GM18951 (cell line): ENCODE results near the gene NLRP8.
"Not testable (repeated sequence)": the region's sequence is repeated elsewhere in the genome, so short reads cannot be mapped to it uniquely, and the experiment has no call there.

Experiments
- POLR2A ChIP-seq: IDR thresholded peaks from 4 replicates; pipeline ENCODE4 v1.6.1; 2011; ENCODE audit warnings: mild to moderate bottlenecking; ENCODE audit not compliant: insufficient read length, insufficient read depth; ENCODE audit errors: extremely low read depth
- in situ Hi-C: fragments of 300-500 bp; cut with MboI; formaldehyde crosslinking; loops from one replicate; pipeline ENCODE4 v1.12.0; 2022; ENCODE audit warnings: low sequenced_read_pairs, mixed read lengths, inconsistent platforms; ENCODE audit not compliant: unreplicated experiment

NLRP8 gene

DNA sequence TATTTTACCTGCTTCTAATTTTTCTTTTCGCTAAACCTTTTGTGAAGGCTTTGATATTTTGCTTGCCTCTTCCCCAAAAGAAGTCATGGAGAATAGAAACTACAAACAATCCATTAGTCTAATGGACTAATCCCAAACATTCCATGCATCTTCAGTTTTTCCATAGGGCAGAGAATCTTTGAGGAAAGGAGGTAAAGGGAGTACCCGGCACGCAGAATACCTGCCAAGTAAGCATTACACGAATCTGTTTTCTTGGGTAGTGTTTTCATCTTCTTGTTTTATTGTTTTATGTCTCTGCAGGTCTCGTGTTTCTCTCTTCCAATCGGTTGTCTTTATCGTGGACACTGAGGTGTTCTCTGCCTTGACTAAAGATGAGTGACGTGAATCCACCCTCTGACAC, at the start of gene NLRP8:
TSS of gene NLRP8 (plus strand) at position 301 of the 400 bp plus-strand sequence.
- TF ChIP-seq POLR2A, result no peak

DNA sequence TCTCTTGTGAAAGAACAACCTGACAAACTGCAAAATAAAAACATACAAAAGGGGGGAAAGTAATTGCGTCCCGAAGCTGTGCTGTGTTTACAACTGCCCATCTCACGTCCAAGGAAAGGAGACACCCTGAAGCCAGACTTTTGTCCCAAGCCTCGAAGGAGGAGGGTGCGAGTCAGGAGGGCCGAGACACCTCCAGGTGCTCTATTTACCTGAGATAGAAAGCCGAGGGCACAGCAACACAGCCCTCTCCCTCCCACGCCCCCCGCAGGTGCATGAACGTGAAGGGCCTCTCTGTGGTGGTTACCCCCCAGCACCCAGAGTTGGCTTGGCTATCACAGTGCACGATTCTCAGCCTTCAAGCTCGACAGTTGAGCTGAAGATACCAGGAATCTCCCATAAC, 48.7 kb upstream of the NLRP8 start:
- in situ Hi-C loops, result no loop called here
- TF ChIP-seq POLR2A, result no peak

More for the DNA sequence above, at the start of gene NLRP8:
- in situ Hi-C loops, result no loop called here

DNA sequence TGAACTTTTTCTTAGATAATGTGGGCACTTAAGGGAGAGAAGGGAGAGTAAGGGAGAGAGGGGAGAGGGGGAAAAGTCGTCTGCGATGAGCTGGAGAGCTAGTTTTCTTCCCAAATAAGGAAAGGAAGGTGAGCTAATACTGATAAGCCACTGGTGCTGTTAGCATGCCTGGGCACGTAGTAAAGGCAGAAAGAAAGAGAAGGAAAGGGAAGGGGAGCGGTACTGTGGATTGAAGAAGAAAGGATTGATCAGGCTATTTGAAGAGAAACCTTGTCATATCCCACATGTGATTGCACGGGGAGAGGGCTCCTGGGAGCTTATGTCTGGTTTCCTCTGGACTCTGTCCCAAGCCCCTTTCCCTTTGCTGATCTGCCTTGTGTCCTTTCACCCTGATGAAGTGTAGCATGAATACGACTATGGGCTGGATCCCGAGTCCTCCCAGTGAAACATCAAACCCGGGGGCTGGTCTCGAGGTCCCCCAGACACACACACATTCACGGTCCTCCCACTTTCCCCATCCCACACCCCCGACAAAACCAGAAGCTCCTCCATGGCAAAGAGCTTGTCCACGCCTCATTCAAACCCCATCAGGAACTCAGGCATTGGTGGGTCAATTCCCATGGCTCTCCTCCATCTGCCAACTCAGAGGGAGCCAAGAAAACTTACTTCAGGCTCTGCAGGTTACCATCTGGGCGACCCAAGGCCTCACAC, 46.1 kb upstream of the NLRP8 start:
- in situ Hi-C loops, result no loop called here

DNA sequence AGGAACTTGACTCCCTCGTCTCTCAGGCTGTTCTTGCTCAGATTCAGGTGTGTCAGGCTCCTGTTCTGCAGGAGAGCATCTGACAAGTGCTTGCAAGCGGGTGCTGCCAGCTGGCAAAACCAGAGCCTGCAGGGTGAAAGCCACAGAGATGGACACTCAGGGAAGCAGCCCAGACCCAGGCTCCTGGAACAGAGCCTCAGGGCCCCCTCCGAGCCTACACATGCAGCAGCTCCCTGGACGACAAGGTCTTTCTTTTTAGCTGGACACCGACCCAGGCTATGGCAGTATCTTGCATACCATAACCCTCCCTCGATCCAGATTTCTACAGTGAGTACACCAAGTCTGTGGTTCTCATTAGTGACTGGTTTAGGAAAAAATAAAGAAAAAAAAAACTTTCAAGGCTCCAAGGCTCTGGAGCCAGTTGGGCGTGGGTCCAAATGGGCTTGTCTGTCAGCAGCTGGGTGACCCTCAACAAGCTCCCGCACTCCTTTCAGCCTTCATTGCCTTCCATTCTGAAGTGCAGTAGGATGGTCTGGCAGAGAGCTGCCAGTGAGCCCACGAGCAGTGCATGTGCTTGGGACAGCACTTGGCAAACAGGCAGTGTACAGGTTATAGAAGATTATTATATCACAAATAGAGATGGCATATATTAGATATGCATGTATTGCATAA, 45.4 kb upstream of the NLRP8 start:
- no peak for TF ChIP-seq POLR2A
- in situ Hi-C loops, result no loop called here

More for the DNA sequence above, 46.1 kb upstream of the NLRP8 start:
- no peak for TF ChIP-seq POLR2A

DNA sequence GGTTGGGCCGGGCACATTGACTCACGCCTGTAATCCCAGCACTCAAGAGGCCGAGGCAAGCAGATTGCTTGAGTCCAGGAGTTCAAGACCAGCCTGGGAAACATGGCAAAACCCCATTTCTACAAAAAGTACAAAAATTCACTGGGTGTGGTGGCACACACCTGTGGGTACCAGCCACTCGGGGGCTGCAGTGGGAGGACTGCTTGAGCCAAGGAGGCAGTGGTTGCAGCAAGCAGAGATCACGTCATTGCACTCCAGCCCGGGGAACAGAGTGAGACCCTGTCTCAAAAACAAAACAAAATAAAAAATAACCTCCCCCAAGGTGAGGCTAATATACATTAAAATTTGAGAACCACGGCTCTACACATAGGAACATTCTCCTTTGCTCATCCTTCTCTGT, 40.3 kb upstream of the NLRP8 start:
- no peak for TF ChIP-seq POLR2A
- in situ Hi-C loops, result no loop called here

DNA sequence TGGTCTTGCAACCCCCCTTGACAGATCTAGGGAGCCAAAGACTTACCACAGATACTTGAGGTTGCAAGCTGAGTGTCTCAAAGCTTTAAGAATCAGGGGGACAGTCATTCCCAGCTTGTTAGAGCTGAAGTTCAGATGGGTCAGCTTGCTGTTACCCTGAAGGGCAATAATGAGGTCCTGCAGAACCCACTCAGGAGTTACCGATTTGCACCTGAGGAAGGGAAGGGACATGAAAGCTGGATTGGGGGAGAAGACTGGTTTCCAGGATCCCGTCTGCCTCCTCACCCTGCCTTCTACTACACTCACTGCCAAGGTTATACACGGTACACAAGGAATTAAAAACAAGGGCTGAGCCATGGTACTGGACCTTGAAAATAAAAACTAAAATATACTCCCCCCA, 39.9 kb upstream of the NLRP8 start:
- in situ Hi-C loops, result no loop called here

DNA sequence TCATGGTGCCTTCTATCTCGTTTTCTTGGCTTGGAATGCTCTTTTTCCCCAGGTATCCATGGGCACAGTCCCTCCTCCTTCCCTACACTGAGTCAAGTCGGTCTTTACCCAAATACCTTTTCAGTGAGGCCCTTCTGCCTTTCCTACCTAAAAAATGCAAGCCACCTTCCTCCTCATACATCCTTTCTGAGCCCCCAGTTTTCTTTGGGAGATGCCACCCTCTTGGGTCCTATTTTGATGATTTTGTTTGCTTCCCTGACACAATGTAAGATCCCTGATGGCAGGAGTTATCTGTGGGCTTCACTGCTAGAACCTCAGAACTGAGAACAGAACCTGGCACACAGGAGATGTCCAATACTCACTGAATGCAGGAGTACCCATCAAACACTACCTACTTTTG, 37.8 kb upstream of the NLRP8 start:
- in situ Hi-C loops, result no loop called here
- no peak for TF ChIP-seq POLR2A

More for the DNA sequence above, 39.9 kb upstream of the NLRP8 start:
- TF ChIP-seq POLR2A, result no peak

DNA sequence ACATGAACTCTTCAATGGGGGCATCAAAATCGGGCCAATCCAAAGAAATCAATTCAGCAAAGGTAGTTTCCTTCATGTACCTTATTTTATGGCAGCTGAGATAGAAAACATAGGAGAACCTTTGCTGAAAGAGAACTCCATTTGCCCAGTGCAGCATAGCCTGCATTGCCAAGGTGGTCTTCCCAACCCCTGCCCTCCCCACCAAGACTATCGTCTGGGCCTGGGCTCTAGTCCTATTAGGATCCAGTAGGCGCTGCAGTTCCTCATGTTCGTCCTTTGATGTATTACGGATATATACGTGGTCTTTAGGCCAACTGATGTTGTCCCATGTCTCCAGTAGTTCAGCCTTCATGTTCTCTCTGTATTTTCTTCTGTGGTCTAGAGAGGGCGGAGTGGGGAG, 34.7 kb upstream of the NLRP8 start:
- TF ChIP-seq POLR2A, result no peak
- in situ Hi-C loops, result no loop called here

DNA sequence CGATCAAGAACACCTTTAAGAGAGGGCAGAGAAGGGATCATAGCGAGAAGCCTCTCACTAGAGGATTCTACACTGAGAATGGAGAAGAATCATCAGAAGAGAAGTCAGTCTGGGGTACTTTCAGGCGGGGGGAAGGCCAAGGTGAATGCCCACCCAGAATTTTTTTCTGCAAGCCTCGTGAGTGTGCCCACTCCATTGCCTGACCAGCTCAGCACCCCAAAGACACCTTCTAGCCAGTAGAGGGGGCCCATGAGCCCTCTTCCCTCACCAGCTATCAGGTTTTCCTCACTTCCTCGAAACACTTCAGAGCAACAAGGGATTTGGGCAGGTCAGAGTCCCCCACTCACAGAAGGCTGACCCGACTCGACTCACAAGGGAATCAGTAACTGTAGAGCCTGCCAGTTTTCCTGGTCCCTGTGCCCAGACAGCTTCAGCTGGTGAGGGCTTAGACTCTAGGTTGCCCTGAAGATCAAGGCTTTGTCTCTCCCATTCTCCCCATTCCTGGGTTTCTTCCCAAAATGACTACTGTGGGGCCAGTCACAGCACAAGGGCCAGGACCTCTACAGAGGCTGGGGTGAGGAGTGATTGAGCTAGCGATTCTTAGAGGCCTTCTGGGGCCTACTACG, 33.9 kb upstream of the NLRP8 start:
- in situ Hi-C loops, result no loop called here

DNA sequence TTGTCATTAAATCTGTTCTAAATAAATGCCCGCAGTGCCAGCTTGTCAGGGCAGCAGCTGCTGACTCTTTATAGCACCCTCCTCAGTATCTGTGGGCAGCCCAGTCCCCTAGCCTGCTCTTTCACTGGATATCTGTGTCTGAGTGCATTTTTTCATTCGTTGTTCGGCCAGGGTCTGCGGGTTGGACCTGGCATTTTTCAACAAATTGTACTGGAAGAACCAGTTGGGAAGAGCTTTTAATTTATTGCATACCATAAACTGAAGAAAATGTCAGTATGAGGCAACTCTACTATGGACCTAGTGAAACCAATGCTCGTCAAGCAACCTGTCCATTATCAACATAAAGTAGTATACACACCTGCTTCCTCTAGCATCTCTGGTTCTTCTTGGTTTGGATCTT, 24.1 kb upstream of the NLRP8 start:
- no peak for TF ChIP-seq POLR2A
- in situ Hi-C loops, result no loop called here

More for the DNA sequence above, 33.9 kb upstream of the NLRP8 start:
- no peak for TF ChIP-seq POLR2A

DNA sequence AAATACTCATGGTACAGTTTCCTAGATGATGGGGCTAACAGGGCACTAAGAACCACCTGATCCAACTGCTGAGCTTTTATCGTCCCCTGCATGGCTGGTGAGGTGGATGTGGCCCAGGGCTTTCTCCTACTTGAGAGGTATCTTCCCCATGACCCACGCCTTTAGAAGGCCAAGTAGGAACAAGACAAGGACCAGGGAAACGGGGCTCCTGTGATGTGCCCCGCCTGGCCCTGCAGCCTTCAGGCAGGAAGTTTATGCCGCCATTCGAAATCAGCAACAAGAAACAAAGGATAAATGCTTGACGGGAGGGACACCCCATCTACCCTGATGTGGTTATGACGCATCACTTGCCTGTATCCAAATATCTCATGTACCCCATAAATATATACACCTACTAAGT, 19.6 kb upstream of the NLRP8 start:
- no peak for TF ChIP-seq POLR2A
- in situ Hi-C loops, result no loop called here

DNA sequence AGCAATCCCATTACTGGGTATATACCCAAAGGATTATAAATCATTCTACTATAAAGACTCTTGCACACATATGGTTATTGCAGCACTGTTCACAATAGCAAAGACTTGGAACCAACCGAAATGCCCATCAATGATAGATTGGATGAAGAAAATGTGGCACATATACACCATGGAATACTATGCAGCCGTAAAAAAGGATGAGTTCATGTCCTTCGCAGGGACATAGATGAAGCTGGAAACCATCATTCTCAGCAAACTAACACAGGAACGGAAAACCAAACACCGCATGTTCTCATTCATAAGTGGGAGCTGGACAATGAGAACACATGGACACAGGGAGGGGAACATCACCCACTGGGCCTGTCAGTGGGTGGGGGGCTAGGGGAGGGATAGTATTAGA, 18.4 kb upstream of the NLRP8 start:
- in situ Hi-C loops, result not testable (repeated sequence)

DNA sequence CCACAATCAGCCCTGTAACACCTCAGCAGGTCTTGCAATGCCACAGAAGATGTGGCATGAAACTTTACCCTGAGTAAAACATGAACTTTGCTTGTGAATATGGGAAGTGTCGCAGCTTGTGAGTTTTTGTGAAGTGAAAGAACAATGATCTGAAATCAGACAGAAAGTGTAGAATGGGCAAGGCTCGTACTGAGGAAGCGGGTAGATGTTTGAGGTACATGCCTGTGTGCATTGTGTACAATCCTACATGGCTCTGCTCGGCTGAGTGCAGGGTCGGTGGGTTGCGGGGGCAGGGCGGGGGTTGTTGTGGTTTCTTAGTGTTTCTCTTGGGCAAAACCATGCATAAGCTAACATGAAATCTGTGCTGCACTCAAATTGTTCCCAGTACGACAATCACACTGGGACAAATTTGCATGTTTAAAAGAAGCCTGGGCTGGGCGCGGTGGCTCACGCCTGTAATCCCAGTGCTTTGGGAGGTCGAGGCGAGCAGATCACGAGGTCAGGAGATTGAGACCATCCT, 16.6 kb upstream of the NLRP8 start:
- TF ChIP-seq POLR2A, result no peak
- in situ Hi-C loops, result no loop called here

DNA sequence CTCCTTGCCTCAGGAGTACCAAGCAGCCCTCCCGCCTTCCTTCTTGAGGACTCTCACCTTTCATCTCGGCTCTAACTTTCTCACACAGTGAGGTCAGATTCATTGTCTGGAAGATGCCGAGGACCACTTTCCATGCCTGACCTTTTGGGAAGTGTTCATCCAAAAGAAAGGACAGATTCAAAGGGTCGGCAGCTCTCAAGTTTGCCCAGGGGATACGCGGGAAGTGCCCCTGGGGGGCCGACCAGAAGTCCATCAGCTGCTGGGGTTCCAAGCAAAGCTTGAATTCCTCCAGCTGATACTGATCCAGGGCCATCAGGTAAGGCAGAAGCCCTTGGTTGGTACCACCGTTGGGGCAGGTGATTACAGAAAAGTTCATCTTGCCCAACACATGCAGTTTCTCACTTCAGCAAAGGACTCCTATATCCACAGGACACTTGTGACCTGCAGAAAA, 15.7 kb upstream of the NLRP8 start, which contains the start of gene NLRP13:
TSS of gene NLRP13 (minus strand) at position 401 of the 451 bp plus-strand sequence. CDS start at position 376, 25 bp downstream.
- TF ChIP-seq POLR2A, result no peak
- in situ Hi-C loops, result no loop called here

DNA sequence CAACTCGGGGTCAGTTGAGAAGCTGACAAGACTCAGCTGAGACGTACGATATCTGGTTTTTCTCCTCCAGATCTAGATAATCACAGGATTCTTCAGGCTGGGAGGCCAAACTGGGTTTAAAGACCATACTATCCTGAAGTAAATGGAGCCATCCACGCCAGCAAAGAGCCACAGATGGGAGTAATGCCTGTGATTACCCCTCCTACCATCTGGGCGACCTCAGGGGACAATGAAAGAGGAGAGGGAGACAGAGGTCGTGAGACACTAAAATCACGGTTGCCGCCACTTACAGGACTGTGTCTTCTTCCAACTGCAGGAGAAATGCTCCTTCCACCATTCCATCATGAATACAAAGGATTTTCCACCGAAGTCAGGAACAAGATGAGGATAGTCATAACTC, 12.4 kb upstream of the NLRP8 start:
- TF ChIP-seq POLR2A, result no peak
- in situ Hi-C loops, result no loop called here
